HFF-Myc (cell line): Measurements from ENCODE around the gene PIGB.
"Not testable (repeated sequence)": the region's sequence is repeated elsewhere in the genome, so short reads cannot be mapped to it uniquely, and the experiment has no call there.

Source experiments
- DNase-seq: peaks from one replicate; pipeline ENCODE4 v3.0.0-alpha.2; 2011; ENCODE audit warnings: low read depth; ENCODE audit errors: extremely low read depth
- H3K4me3 ChIP-seq: replicated peaks from 2 replicates; pipeline ENCODE4 v1.5.1; 2011; ENCODE audit warnings: low read depth, mild to moderate bottlenecking, control low read depth, low read length
- CTCF ChIP-seq: IDR thresholded peaks from 2 replicates; pipeline ENCODE4 v1.5.1; 2012; ENCODE audit warnings: mild to moderate bottlenecking, low read depth, low read length, control low read depth; ENCODE audit errors: missing control alignments

PIGB gene

GRCh38 chr15:55279746-55280351, 39.2 kb upstream of the PIGB start:
- no peak for TF ChIP-seq CTCF
- DNase-seq = peak; percentile 89
- no peak overlapping the region for H3K4me3 ChIP-seq

- not testable (repeated sequence) for H3K4me3 ChIP-seq, DNase-seq
These were observed 38.4 kb upstream of the PIGB start for GRCh38 chr15:55280589-55280988.

- H3K4me3 ChIP-seq = no peak overlapping the region
- DNase-seq = no peak
- TF ChIP-seq CTCF = no peak
These were observed 37.3 kb upstream of the PIGB start for GRCh38 chr15:55281517-55282228.

- peak; percentile 68 for DNase-seq
- H3K4me3 ChIP-seq = no peak overlapping the region
- no peak for TF ChIP-seq CTCF
These were observed 36.7 kb upstream of the PIGB start for GRCh38 chr15:55282284-55282833.

- no peak for TF ChIP-seq CTCF
- no peak overlapping the region for H3K4me3 ChIP-seq
- no peak for DNase-seq
These were observed 35.5 kb upstream of the PIGB start for GRCh38 chr15:55283379-55284147.

- DNase-seq = no peak
- TF ChIP-seq CTCF = no peak
- H3K4me3 ChIP-seq = no peak overlapping the region
These were observed 34.6 kb upstream of the PIGB start for GRCh38 chr15:55284426-55284825.

- not testable (repeated sequence) for H3K4me3 ChIP-seq, DNase-seq
These were observed 32.4 kb upstream of the PIGB start for GRCh38 chr15:55286442-55287189.
